H1 (cell line): Measurements from ENCODE around the gene F2.

Experiments
- CHD2 ChIP-seq: IDR thresholded peaks from 2 replicates; pipeline ENCODE4 v1.6.1; 2012; ENCODE audit warnings: low read length, improper control_type of control experiment
- EGR1 ChIP-seq: IDR thresholded peaks from 2 replicates; pipeline ENCODE4 v1.6.1; 2011; ENCODE audit warnings: low read depth, low read length, borderline replicate concordance
- FOSL1 ChIP-seq: IDR thresholded peaks from 2 replicates; pipeline ENCODE4 v1.6.1; 2011; ENCODE audit warnings: mild to moderate bottlenecking, low read depth, low read length, moderate library complexity; ENCODE audit not compliant: insufficient read depth
- KDM5A ChIP-seq: fragments of 200-600 bp; IDR thresholded peaks from 2 replicates; pipeline ENCODE4 v1.7.1; 2012; ENCODE audit warnings: mild to moderate bottlenecking, low read length, inconsistent platforms, mixed read lengths
- NRF1 ChIP-seq: IDR thresholded peaks from 2 replicates; pipeline ENCODE4 v1.6.1; 2011; ENCODE audit warnings: mild to moderate bottlenecking, low read depth, low read length, improper control_type of control experiment
- POLR2AphosphoS5 ChIP-seq: IDR thresholded peaks from 2 replicates; pipeline ENCODE4 v1.6.1; 2011; ENCODE audit warnings: low read depth, low read length
- RFX5 ChIP-seq: IDR thresholded peaks from 2 replicates; pipeline ENCODE4 v1.6.1; 2011; ENCODE audit warnings: low read depth, low read length, improper control_type of control experiment, borderline replicate concordance
- TCF12 ChIP-seq: IDR thresholded peaks from 2 replicates; pipeline ENCODE4 v1.6.1; 2011; ENCODE audit warnings: low read depth, mild to moderate bottlenecking, low read length
- YY1 ChIP-seq: IDR thresholded peaks from 2 replicates; pipeline ENCODE4 v1.6.1; 2011; ENCODE audit warnings: low read depth, mild to moderate bottlenecking, low read length
- TF ChIP-seq, protein P1 (sequence below), 3 experiments: IDR thresholded peaks; 1 replicate in 2 of 3; 2 replicates in 1 of 3; pipeline versions ENCODE4 v1.5.1 to v1.6.1; 2011; ENCODE audit warnings: low read length in 3 of 3, mild to moderate bottlenecking in 3 of 3, inconsistent platforms in 2 of 3, low read depth in 1 of 3, moderate library complexity in 1 of 3; ENCODE audit not compliant: insufficient read depth in 1 of 3; ENCODE audit errors: control extremely low read depth in 1 of 3
- TF ChIP-seq, protein P2 (sequence below): IDR thresholded peaks from 2 replicates; pipeline ENCODE4 v1.6.1; 2012; ENCODE audit warnings: inconsistent platforms

DNA sequence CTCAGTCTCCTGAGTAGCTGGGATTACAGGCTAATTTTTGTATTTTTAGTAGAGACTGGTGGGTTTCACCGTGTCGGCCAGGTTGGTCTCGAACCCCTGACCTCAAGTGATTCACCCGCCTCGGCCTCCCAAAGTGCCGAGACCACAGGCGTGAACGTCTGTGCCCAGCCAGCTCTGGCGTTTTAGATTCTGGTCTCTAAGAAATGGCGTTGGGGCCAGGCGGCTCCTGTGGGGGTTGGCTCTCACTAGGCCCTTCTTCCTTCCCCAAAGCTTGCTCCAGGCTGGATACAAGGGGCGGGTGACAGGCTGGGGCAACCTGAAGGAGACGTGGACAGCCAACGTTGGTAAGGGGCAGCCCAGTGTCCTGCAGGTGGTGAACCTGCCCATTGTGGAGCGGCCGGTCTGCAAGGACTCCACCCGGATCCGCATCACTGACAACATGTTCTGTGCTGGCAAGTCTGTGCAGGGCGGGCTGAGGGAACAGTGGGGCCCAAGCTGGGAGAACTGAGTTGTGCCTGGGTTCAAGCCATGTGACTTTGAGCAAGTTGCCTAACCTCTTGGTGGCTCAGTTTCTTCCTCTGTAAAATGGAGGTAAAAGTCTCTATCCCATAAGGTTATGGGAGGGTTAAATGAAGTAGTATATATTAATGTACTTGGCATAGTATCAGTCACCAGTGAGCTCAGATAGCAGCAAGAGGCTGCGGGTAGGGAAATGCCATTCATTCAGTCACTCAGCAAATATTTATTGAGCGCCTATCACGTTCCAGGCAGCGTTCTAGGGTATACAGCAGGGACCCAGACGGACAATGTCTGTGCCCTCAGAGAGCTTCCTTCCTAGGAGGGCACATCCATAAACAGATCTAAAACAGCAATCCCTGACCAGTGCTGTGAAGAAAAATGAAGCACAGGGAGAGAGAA lies 10.4 kb downstream of the F2 start:
- TF ChIP-seq EGR1 = no peak
- TF ChIP-seq, protein P1, sequence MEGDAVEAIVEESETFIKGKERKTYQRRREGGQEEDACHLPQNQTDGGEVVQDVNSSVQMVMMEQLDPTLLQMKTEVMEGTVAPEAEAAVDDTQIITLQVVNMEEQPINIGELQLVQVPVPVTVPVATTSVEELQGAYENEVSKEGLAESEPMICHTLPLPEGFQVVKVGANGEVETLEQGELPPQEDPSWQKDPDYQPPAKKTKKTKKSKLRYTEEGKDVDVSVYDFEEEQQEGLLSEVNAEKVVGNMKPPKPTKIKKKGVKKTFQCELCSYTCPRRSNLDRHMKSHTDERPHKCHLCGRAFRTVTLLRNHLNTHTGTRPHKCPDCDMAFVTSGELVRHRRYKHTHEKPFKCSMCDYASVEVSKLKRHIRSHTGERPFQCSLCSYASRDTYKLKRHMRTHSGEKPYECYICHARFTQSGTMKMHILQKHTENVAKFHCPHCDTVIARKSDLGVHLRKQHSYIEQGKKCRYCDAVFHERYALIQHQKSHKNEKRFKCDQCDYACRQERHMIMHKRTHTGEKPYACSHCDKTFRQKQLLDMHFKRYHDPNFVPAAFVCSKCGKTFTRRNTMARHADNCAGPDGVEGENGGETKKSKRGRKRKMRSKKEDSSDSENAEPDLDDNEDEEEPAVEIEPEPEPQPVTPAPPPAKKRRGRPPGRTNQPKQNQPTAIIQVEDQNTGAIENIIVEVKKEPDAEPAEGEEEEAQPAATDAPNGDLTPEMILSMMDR (IDR thresholded peaks at IDR 0.05; ENCODE audit: control extremely low read depth in 1 of 3, insufficient read depth in 1 of 3, low read depth in 1 of 3, low read length in 3 of 3) = no peak
- no peak for TF ChIP-seq FOSL1
- TF ChIP-seq RFX5 = no peak
- TF ChIP-seq, protein P2, sequence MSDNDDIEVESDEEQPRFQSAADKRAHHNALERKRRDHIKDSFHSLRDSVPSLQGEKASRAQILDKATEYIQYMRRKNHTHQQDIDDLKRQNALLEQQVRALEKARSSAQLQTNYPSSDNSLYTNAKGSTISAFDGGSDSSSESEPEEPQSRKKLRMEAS = no peak
- TF ChIP-seq CHD2 = no peak
- TF ChIP-seq NRF1 = no peak
- TF ChIP-seq TCF12 = no peak
- no peak for TF ChIP-seq KDM5A
- no peak for TF ChIP-seq POLR2AphosphoS5
- TF ChIP-seq YY1 = no peak
